ENCODE data around the gene MSH3. TPM values are rescaled to one million over a fixed set of nuclear protein-coding genes. Genes with fewer than 3 reads are reported as not detected.
"Not testable (repeated sequence)": the region's sequence is repeated elsewhere in the genome, so short reads cannot be mapped to it uniquely, and the experiment has no call there.

The MSH3 gene
- total RNA-seq, 1 donor from 2014 or later = 16.3 TPM

- no peak for DNase-seq (ENCODE audit: low spot score)
Observed at GRCh38 chr5:80655231-80655774, 851 bp downstream of the MSH3 start.

- DNase-seq (ENCODE audit: low spot score) = no peak
Observed at GRCh38 chr5:80656425-80656824, 2.0 kb downstream of the MSH3 start.

GRCh38 chr5:80659106-80659505 lies 4.7 kb downstream of the MSH3 start:
- no peak for DNase-seq (ENCODE audit: low spot score)

GRCh38 chr5:80660661-80661060 lies 6.2 kb downstream of the MSH3 start:
- DNase-seq (ENCODE audit: low spot score) = not testable (repeated sequence)

- no peak for DNase-seq (ENCODE audit: low spot score)
Observed at GRCh38 chr5:80662108-80662507, 7.7 kb downstream of the MSH3 start.

GRCh38 chr5:80665057-80665456 lies 10.6 kb downstream of the MSH3 start:
- DNase-seq (ENCODE audit: low spot score) = no peak

GRCh38 chr5:80667384-80667783 lies 12.9 kb downstream of the MSH3 start:
- no peak for DNase-seq (ENCODE audit: low spot score)

- DNase-seq (ENCODE audit: low spot score) = no peak
Observed at GRCh38 chr5:80668016-80668969, 13.8 kb downstream of the MSH3 start.

GRCh38 chr5:80672140-80672736 lies 17.8 kb downstream of the MSH3 start:
- no peak for DNase-seq (ENCODE audit: low spot score)

GRCh38 chr5:80676706-80677105 lies 22.3 kb downstream of the MSH3 start:
- DNase-seq (ENCODE audit: low spot score) = no peak

GRCh38 chr5:80686757-80687156 lies 32.3 kb downstream of the MSH3 start:
- no peak for DNase-seq (ENCODE audit: low spot score)

- DNase-seq (ENCODE audit: low spot score) = no peak
Observed at GRCh38 chr5:80688648-80689420, 34.4 kb downstream of the MSH3 start.

GRCh38 chr5:80689627-80690026 lies 35.2 kb downstream of the MSH3 start:
- DNase-seq (ENCODE audit: low spot score) = no peak

GRCh38 chr5:80695666-80696065 lies 41.2 kb downstream of the MSH3 start:
- no peak for DNase-seq (ENCODE audit: low spot score)

- no peak for DNase-seq (ENCODE audit: low spot score)
Observed at GRCh38 chr5:80696450-80696849, 42.0 kb downstream of the MSH3 start.

GRCh38 chr5:80697100-80697499 lies 42.6 kb downstream of the MSH3 start:
- no peak for DNase-seq (ENCODE audit: low spot score)

- no peak for DNase-seq (ENCODE audit: low spot score)
Observed at GRCh38 chr5:80698369-80698768, 43.9 kb downstream of the MSH3 start.

GRCh38 chr5:80701597-80701996 lies 47.1 kb downstream of the MSH3 start:
- DNase-seq (ENCODE audit: low spot score) = no peak

GRCh38 chr5:80703291-80703690 lies 48.8 kb downstream of the MSH3 start:
- DNase-seq (ENCODE audit: low spot score) = no peak

- no peak for DNase-seq (ENCODE audit: low spot score)
Observed at GRCh38 chr5:80703747-80704146, 49.3 kb downstream of the MSH3 start.

- no peak for DNase-seq (ENCODE audit: low spot score)
Observed at GRCh38 chr5:80704221-80704620, 49.8 kb downstream of the MSH3 start.
